ENCODE measurements around the gene SPAG17.

GRCh38 chr1:118190561-118190960 is 5.5 kb upstream of the SPAG17 start:
- TF ChIP-seq CTCF (IDR thresholded peaks at IDR 0.05) (no peak), POLR2A (IDR thresholded peaks at IDR 0.05) (no peak)
